ENCODE measurements around the gene SGCE.
"Not testable (repeated sequence)": the region's sequence is repeated elsewhere in the genome, so short reads cannot be mapped to it uniquely, and the experiment has no call there.

SGCE gene

GRCh38 chr7:94655848-94656657, at the start of gene SGCE:
TSS of gene SGCE (minus strand) at chr7:94656133. CDS start at chr7:94656098, 35 bp downstream.
- peak; percentile 41 for DNase-seq

- not testable (repeated sequence) for DNase-seq
These were observed 49.5 kb upstream of the SGCE start for GRCh38 chr7:94705155-94706021.

GRCh38 chr7:94701555-94701973, 45.6 kb upstream of the SGCE start:
- no peak for DNase-seq

- DNase-seq = no peak
These were observed 45.1 kb upstream of the SGCE start for GRCh38 chr7:94700926-94701554.

- DNase-seq = no peak
These were observed 42.3 kb upstream of the SGCE start for GRCh38 chr7:94698275-94698674.

DNA sequence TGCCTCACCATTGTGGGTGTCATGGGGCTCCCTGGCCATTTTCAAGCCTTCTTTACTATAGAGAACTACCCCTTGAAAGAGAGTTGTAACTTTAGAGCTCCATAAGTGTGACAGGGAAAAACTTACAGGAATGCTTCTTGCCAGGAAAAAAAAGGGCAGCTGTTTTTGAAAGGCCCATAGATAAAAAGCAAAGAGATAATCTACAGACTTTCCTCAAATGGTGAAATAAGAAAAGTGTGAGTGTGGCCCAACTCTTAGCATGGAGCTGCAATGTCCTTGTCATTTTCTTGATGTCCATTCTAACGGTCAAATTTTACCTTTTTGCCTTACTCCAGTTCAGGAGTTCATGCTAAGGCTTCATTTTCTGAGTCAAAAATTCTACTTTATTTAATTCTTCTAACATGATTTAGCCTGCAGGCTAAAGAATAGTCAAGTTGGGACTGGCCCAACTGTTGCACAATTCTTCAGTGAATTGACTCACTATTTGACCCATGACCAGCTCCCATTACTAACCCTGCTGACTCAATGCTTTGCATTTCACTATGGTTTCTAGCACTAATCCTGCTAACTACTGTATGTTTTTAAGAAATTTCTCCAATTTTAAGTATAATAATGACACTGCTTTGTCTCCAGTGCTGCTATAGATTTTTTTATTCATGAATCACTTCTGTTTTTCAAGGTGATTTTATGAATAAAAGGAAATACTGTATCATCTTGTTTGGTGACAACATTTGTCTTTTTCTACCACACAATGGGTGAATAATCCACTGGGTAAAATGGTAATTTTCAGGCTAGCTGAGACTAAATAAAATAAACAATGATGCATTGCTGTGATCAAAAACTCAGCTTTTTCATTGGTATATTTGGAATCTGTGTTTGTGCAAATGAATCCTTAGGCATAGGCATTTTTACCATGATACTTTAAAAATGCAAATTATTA, 41.4 kb upstream of the SGCE start:
- no peak for DNase-seq

- no peak for DNase-seq
These were observed 31.9 kb upstream of the SGCE start for GRCh38 chr7:94687810-94688209.

DNA sequence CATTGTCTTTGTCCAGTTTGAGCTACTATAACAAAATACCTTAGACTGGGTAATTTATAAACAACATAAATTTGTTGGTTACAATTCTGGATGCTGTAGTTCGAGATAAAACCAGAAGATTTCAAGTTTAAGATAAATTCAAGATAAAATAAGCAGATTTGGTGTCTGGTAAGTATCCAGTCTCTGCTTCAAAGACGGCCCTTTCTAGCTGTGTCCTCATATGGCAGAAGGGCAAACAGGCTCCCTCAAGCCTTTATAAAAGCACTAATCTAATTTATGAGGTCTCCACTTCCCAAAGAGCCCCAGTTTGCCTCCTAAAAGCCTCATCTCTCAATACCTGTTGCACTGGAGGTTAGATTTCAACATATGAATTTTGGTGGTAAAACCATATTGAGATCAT, 31.1 kb upstream of the SGCE start:
- no peak for DNase-seq

DNA sequence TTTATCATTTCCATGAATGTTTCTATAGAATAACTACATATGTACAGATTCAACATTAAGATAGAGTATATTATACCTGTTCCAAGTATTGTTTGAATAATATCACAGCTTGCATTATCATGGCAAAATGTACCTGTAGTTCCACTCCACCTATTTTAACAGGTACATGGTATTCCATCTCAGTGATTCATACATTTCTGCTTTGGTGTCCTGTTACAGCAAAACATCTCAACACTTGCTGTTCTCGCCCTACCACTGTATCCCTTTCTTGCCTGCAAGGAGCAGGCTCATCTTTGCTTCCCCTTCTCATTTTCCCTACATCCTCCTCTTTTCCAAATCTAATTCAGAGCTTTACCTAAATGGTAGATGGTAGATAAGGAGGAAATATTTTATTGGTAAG, 27.1 kb upstream of the SGCE start:
- DNase-seq = no peak

DNA sequence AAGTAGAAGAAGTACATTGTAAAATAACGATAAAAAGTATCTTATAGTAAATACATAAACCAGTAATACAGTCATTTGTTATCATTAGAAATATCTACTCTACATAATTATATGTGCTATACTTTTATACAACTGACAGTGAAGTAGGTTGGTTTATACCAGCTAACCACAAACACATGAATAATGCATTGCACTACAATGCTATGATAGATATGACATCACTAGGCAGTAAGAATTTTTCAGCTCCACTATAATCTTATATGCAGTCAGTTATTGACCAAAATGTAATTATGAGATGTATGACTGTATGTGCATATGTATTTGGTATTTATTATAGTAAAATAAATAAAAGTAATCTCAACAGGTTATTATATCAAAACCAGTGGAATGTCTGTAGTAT, 23.4 kb upstream of the SGCE start:
- no peak for DNase-seq

DNA sequence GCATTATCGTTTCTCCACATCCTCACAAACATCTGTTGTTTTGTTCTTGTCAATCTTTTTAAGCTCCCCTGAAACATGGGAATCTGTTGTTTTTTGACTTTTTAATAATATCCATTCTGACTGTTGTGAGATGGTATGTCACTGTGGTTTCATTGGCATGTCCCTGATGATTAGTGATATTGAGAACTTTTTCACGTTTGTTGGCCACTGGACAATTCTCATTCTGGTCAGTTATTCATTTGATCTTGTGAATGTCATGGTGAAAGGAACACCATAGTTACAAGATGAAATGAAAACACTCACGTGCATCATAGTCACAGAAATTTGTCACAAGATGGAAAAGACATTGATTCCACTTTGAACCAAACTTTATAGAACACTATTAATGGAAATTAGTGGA, 20.5 kb upstream of the SGCE start:
- DNase-seq = no peak

DNA sequence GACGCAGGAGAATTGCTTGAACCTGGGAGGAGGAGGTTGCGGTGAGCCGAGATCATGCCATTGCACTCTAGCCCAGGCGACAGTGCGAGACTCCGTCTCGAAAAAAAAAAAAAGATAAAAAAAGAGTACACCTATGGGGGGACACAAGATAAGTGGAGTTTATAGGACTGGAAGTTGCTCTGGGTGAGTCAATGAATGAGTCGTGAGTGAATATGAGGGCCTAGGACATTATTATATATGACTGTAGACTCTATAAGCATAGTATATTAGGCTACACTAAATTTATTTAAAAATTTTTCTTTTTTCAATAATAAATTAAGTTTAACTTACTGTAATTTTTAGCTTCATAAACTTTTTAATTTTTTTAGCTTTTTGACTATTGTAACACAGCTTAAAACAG, 19.4 kb upstream of the SGCE start:
- no peak for DNase-seq

DNA sequence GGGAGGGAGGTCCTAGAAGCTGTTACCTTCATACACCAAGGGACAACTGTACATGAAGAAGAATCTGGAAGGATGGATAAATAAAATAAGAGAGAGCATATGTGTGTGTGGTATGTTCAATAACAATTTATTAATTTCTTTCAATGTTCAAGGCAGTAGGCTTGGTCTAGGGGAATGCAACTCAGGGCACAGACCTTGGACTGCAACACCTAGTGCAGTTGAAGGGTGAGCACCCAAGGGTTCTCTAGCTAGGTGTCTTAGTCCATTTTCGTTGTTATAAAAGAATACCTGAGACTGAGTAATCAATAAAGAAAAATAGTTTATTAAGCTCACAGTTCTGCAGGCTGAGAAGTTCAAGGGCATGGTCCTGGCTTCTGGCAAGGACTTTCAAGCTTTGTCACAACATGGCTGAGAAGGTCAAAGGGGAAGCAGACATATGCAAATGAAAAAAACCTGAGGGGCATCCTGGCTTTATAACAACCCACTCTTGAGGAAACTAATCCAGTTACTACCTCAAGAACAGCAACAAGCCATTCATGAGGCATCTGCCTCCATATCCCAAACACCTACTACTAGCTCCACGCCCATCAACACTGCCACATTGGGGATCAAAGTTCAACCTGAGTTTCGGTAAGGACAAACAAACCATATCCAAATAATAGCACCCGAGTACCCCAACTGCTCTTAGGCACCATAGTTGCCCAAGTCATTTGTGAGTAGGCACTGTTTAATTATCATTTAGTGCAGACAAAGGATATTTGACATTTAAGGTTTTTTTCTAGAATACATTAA, 15.7 kb upstream of the SGCE start:
- DNase-seq = no peak

DNA sequence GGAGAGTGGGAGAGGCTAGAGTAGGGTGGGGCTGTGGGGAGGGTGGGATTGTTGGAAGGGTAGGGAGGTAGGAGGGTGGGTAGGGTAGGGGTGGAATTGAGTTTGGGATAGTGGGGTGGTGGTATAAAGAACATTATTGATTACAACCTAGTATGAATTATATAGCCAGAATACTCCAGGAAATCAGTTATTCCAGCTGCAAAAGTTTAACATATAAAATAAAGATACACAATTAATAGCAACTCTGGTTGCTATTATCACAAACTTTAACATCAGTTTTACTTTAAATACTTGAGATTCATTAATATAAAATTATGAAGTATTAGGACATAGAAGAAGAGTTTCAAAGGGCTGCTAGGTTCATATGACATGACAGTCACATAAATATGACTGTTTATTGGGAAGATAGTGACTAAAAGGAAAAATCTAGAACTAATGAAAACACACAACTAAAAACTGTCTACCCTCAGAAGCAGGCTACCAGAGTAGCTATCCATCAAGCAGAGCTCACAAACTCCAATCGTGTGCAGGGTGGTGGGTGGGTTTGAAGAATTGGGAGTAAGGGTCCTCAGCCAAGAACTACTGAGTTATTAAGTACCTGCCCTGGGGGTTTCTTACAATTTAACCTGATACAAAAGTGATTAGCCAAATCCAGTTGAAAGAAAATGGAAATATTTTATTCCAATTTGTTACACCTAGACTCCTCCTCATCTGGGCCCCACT, 14.0 kb upstream of the SGCE start:
- DNase-seq = no peak

- no peak for DNase-seq
These were observed 11.1 kb upstream of the SGCE start for GRCh38 chr7:94666879-94667587.

DNA sequence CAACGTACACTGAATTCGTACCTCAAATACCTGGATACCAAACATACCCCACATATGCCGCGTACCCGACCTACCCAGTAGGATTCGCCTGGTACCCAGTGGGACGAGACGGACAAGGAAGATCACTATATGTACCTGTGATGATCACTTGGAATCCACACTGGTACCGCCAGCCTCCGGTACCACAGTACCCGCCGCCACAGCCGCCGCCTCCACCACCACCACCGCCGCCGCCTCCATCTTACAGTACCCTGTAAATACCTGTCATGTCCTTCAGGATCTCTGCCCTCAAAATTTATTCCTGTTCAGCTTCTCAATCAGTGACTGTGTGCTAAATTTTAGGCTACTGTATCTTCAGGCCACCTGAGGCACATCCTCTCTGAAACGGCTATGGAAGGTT, 9.5 kb upstream of the SGCE start:
- no peak for DNase-seq

- no peak for DNase-seq
These were observed 8.1 kb upstream of the SGCE start for GRCh38 chr7:94664023-94664422.

DNA sequence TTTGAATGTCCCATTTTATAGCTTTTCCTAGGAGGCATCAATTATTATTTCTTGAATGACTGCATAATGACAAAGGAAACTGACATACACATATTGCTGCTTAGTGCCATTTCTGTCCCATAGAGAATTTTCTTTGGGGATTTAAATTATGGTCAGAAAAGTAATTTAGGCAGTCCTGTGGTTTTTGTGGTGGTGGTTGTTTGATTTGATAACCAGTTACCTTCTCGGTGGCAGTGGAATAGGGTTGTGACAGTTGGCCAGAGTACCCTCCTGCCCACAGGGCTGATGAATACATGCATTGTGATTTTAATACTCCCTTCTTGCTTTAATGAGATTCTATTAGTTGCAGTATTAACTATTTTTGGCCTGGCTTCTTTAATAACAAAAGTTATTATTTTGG, 6.6 kb upstream of the SGCE start:
- no peak for DNase-seq

GRCh38 chr7:94660006-94660405, 4.1 kb upstream of the SGCE start:
- no peak for DNase-seq

- DNase-seq = no peak
These were observed 2.9 kb upstream of the SGCE start for GRCh38 chr7:94658826-94659225.
